Activated T-cell treated with anti-CD3 and anti-CD28 coated beads, Interleukin-2, amount 50 U/mL, for 4 hours (primary cell): ENCODE measurements around the gene MACROD2. TPM values are rescaled to one million over a fixed set of nuclear protein-coding genes. Genes with fewer than 3 reads are reported as not detected.
"Not testable (repeated sequence)": the region's sequence is repeated elsewhere in the genome, so short reads cannot be mapped to it uniquely, and the experiment has no call there.

Source experiments
- ATAC-seq, 2 donors: fragments of 200-7000 bp; cut with Tn5 transposase; one replicate each; pipeline ENCODE4 v1.10.0; 2021
- DNase-seq: peaks from one replicate; pipeline ENCODE4 v3.0.0-alpha.2; 2020
- H3K27me3 Mint-ChIP-seq: one replicate; pipeline ENCODE4 v1.8.0; 2021; ENCODE audit warnings: low read depth, mixed read lengths
- H3K36me3 Mint-ChIP-seq: one replicate; pipeline ENCODE4 v1.8.0; 2022; ENCODE audit warnings: mixed read lengths; ENCODE audit not compliant: insufficient read depth
- H3K4me1 Mint-ChIP-seq: one replicate; pipeline ENCODE4 v1.8.0; 2021; ENCODE audit warnings: low read depth, mixed read lengths
- H3K4me3 Mint-ChIP-seq: one replicate; pipeline ENCODE4 v1.8.0; 2021; ENCODE audit warnings: mild to moderate bottlenecking, moderate library complexity, mixed read lengths
- H3K9me3 Mint-ChIP-seq: one replicate; pipeline ENCODE4 v1.8.0; 2021; ENCODE audit warnings: mixed read lengths
- total RNA-seq, 3 donors: library from RNA; stranded (reverse); gene quantifications; one replicate each; pipeline ENCODE4 v1.2.1, GENCODE V29; 2021

Gene MACROD2
- total RNA-seq, 3 donors from 2014 or later, result 0.10 TPM; not detected in 2

DNA sequence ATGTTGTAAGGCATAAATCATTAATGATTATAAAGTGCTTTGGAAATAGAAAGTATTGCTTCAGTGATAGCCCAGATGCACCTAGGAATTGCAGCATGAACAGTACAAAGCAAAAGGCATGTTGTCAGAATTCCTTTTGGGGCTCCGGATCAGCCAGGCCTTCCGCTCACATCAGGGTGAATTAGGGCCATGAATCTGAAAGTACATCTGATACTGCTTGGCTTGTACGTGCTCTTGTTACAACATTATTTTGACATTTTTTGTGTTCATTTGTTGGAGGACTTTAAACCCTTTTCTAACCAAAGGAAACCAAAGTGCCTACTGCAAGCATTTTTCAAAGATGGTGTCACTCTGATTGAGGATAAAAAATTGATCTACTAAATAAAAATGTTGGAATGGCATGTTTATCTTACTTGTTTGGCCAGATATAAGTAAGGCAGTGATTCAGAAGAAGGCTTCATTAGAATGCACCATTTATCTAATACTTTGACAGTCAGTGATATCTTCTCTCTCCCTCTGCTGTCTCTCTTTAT is 1347.7 kb downstream of the MACROD2 start:
- no peak for ATAC-seq
- DNase-seq, result no peak
- H3K4me3 Mint-ChIP-seq, result no peak overlapping the region
- H3K9me3 Mint-ChIP-seq, result peaks cover 4% of the 10 kb centered on the region
- no peaks in the 10 kb centered on the region for H3K27me3 Mint-ChIP-seq
- no peaks in the 10 kb centered on the region for H3K4me1 Mint-ChIP-seq
- H3K36me3 Mint-ChIP-seq, result no peaks in the 10 kb centered on the region

GRCh38 chr20:15345287-15345686 is 1350.0 kb downstream of the MACROD2 start:
- Mint-ChIP-seq H3K4me3 (no peak overlapping the region), H3K27me3 (no peaks in the 10 kb centered on the region), H3K36me3 (no peaks in the 10 kb centered on the region), H3K4me1 (no peaks in the 10 kb centered on the region), H3K9me3 (peaks cover 3% of the 10 kb centered on the region)
- ATAC-seq, result no peak
- no peak for DNase-seq

DNA sequence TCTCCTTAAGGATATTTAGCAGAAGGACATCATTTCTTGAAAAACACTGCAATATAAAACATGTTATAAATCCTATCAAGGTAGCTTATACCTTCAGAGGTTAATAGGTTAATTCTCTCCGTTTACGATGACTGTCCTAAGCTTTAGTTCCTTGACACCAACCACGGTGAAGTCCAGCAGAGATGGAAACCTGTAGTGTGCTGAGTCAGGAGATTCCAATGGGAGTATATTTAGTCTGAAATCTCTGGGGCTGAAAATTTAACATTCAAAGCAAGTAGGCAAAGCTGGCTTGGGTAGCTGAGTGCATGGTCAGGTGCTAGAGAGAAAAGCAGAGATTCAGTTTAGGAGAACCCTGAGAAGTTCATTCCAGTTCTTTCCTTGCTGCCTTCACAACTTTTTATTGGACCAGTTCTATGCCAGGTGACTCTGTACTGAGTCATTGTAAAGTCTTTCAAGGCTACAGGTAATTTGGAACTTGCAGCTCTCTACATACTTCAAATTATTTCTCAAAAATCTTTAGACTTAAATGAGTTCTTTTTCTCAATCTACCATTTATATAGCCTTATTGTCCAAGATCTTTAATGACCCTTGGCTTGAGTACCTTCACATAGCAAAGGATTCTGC is 1351.5 kb downstream of the MACROD2 start:
- DNase-seq (no peak), ATAC-seq (no peak)
- Mint-ChIP-seq H3K4me3 (no peak overlapping the region), H3K27me3 (no peaks in the 10 kb centered on the region), H3K9me3 (peaks cover 3% of the 10 kb centered on the region), H3K36me3 (no peaks in the 10 kb centered on the region), H3K4me1 (no peaks in the 10 kb centered on the region)

DNA sequence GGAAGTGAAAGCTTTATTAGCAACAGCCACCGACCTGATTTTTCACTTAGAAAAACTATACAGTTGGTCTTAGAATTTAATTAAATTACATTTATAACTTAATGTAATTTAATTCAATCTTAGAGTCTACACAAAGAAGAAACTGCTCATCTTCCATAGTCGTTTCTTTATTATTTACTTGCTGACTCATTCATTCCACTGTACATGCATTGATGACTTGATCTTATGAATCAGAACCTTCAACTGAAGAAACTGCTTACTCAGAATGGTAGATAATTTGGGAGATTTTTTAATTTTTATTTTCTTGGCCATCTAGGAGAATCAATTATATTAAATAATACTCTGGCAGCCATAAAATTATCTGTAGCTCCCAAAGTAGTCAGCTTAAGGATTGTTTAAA is 1363.7 kb downstream of the MACROD2 start:
- Mint-ChIP-seq H3K4me3 (no peak overlapping the region), H3K9me3 (no peaks in the 10 kb centered on the region), H3K36me3 (no peaks in the 10 kb centered on the region), H3K27me3 (no peaks in the 10 kb centered on the region), H3K4me1 (no peaks in the 10 kb centered on the region)
- DNase-seq (no peak), ATAC-seq (no peak)

DNA sequence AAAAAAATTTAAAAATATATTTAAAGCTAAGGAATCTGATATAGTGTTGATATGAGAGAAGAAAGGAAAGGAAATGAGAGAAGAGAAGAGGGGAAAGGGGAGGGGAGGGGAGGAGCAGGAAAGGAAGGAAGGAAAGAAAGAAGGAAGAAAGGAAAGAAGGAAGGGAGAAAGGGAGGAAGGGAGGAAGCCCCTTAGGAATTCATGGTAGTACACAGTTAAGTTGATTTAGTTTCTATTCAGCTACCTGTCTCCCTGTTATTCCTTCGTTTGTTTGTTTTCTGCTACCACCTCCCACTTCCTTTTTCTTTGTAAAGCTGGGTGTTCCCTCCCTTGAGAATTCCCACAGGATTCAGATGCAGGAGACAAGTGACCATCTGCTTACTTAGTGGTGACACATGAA is 1367.5 kb downstream of the MACROD2 start:
- H3K27me3 Mint-ChIP-seq, result no peaks in the 10 kb centered on the region
- no peaks in the 10 kb centered on the region for H3K36me3 Mint-ChIP-seq
- ATAC-seq (no peak), DNase-seq (no peak)
- H3K9me3 Mint-ChIP-seq, result peaks cover 4% of the 10 kb centered on the region
- no peaks in the 10 kb centered on the region for H3K4me1 Mint-ChIP-seq
- no peak overlapping the region for H3K4me3 Mint-ChIP-seq

DNA sequence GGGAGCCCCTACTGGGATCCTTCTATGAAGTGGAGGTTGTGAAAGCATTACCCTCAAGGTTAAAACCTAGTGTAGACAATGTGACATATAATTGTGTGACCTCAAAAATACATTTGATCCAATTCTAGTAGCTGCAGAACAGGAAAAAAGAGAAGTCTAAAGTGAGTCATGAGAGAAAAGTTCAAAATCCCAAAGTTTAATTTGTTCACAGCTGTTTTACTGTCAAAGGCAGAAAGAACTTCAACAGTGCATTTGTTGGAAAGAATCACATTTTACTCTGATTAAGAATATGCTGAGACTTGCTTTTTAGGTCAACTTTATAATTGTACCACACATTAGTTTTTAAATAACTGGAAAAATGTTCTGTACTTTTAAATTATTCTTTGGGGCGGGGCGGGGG is 1369.5 kb downstream of the MACROD2 start:
- Mint-ChIP-seq H3K36me3 (no peaks in the 10 kb centered on the region), H3K9me3 (peaks cover 8% of the 10 kb centered on the region)
- ATAC-seq, result no peak

DNA sequence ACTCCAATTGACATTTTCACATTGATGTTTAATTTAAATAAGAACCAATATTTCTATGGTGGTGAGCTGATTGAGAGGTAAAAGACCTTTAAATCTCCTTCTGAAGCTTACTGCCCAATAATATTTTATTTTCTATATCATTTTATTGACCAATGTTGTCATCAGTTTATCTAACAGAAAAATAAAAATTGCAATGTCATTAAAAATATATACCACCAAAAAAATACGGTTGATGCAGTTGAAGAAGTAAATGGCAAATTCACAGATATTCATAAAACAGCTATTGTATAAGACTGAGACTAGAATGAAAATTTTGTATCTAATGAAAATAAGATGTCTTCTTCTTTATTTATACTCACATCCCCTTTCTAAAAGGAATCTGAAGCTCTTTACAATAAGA is 1375.1 kb downstream of the MACROD2 start:
- no peak overlapping the region for H3K4me3 Mint-ChIP-seq

More for the DNA sequence above, 1369.5 kb downstream of the MACROD2 start:
- Mint-ChIP-seq H3K4me1 (no peaks in the 10 kb centered on the region), H3K27me3 (no peaks in the 10 kb centered on the region), H3K4me3 (no peak overlapping the region)
- DNase-seq, result no peak

GRCh38 chr20:15374682-15375081 is 1379.4 kb downstream of the MACROD2 start:
- H3K9me3 Mint-ChIP-seq, result peaks cover 13% of the 10 kb centered on the region
- no peak for ATAC-seq
- no peaks in the 10 kb centered on the region for H3K4me1 Mint-ChIP-seq
- no peak overlapping the region for H3K4me3 Mint-ChIP-seq
- no peaks in the 10 kb centered on the region for H3K36me3 Mint-ChIP-seq
- DNase-seq, result no peak
- H3K27me3 Mint-ChIP-seq, result no peaks in the 10 kb centered on the region

More for the DNA sequence above, 1375.1 kb downstream of the MACROD2 start:
- no peaks in the 10 kb centered on the region for H3K27me3 Mint-ChIP-seq
- no peaks in the 10 kb centered on the region for H3K4me1 Mint-ChIP-seq
- no peaks in the 10 kb centered on the region for H3K36me3 Mint-ChIP-seq
- ATAC-seq (no peak), DNase-seq (no peak)
- H3K9me3 Mint-ChIP-seq, result peaks cover 12% of the 10 kb centered on the region

- ATAC-seq (no peak), DNase-seq (no peak)
- Mint-ChIP-seq H3K4me3 (no peak overlapping the region), H3K36me3 (no peaks in the 10 kb centered on the region), H3K4me1 (no peaks in the 10 kb centered on the region), H3K27me3 (no peaks in the 10 kb centered on the region), H3K9me3 (peaks cover 16% of the 10 kb centered on the region)
These were observed 1380.5 kb downstream of the MACROD2 start for GRCh38 chr20:15375836-15376235.

DNA sequence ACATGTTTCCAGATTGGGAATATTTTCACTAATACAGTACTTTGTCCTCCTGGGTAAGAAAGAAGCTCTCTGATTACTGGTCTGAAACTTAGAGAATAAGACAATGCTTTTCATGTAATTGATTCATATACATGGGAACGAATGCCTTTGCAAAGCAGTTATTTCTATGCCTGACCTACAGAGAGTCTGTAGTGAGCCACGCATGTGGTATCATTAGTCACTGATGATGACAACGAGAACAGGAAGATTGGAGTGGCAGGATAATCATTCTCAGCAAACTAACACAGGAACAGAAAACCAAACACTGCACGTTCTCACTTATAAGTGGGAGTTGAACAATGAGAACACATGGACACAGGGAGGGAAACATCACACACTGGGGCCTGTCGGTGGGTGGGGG is 1382.3 kb downstream of the MACROD2 start:
- not testable (repeated sequence) for DNase-seq, H3K27me3 Mint-ChIP-seq, H3K36me3 Mint-ChIP-seq, H3K4me1 Mint-ChIP-seq, H3K4me3 Mint-ChIP-seq, ATAC-seq
- H3K9me3 Mint-ChIP-seq, result peaks cover 18% of the 10 kb centered on the region

DNA sequence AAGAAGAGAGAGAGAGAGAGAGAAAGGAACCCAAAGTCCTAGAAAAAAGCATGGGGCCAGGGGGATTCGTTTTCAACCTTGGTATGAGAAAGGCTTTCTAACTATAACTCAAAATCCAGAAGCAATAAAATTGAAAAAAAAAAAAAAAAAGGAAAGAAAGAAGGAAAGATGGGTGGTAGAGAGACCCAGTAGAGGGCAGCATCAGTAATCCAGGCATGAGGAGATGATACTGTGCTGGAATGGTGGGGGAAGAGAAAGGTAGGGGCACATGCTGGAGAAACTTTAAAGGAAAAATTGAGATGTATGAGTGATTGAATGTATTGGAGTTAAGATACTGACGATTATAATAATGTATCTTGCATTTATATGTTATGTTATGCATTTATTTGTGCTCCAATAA is 1382.8 kb downstream of the MACROD2 start:
- no peaks in the 10 kb centered on the region for H3K36me3 Mint-ChIP-seq

DNA sequence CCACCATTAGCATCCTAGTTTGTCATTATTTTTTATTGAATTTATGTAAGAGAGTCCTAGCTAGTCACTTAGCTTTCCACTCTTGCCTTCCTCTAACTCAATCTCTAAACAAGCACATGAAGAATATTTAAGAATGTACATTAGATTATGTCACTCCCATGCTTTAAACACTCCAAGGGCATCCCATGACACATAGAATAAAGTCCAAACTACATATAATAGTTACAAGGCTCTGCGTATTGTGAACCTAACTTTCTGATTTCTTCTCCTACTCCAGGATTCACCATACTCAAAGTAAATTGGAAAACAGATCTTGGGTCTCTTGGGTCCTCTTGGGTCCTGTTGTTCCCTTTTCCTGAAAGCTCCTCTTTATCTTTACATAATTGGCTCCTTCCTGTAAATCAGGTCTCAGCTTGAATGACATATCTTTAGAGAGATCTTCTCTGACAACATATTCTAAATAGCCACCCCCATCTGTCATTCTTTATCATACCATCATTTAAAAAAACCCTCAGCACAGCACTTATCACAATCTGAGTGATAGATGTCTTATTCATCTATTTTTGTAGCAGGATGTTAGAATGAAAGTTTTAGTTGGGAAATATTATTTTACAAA is 1384.5 kb downstream of the MACROD2 start:
- Mint-ChIP-seq H3K36me3 (no peaks in the 10 kb centered on the region), H3K4me3 (no peak overlapping the region), H3K9me3 (peaks cover 15% of the 10 kb centered on the region), H3K4me1 (no peaks in the 10 kb centered on the region), H3K27me3 (no peaks in the 10 kb centered on the region)
- no peak for ATAC-seq
- DNase-seq, result no peak

More for the DNA sequence above, 1382.8 kb downstream of the MACROD2 start:
- no peak for DNase-seq
- Mint-ChIP-seq H3K4me3 (no peak overlapping the region), H3K27me3 (no peaks in the 10 kb centered on the region), H3K4me1 (no peaks in the 10 kb centered on the region), H3K9me3 (peaks cover 20% of the 10 kb centered on the region)
- ATAC-seq, result no peak

DNA sequence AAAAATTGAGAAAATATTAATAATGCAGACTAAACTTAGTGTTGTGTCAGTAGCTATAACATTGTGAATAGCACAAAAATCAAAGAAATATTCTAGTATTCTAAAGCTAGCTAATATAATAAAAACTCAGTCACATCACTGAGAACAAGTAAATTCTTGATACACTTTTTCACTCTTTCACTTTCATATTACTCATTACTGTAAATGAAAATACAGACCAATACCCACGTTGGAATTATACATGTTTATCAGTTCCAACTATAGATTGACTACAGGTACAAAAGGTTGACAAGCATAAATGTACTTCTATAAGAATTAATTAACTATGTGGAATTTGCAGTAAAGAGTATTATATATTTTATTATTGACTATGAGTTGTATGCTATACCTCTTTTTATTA is 1385.5 kb downstream of the MACROD2 start:
- no peaks in the 10 kb centered on the region for H3K36me3 Mint-ChIP-seq
- peaks cover 16% of the 10 kb centered on the region for H3K9me3 Mint-ChIP-seq
- H3K27me3 Mint-ChIP-seq, result no peaks in the 10 kb centered on the region
- ATAC-seq (no peak), DNase-seq (no peak)
- H3K4me1 Mint-ChIP-seq, result no peaks in the 10 kb centered on the region
- H3K4me3 Mint-ChIP-seq, result no peak overlapping the region

GRCh38 chr20:15387228-15387627 is 1391.9 kb downstream of the MACROD2 start:
- Mint-ChIP-seq H3K9me3 (peaks cover 19% of the 10 kb centered on the region), H3K27me3 (no peaks in the 10 kb centered on the region)
- no peak for ATAC-seq

GRCh38 chr20:15395457-15395856 is 1400.1 kb downstream of the MACROD2 start:
- ATAC-seq (no peak), DNase-seq (no peak)
- Mint-ChIP-seq H3K4me3 (no peak overlapping the region), H3K9me3 (peaks cover 4% of the 10 kb centered on the region), H3K36me3 (no peaks in the 10 kb centered on the region), H3K4me1 (no peaks in the 10 kb centered on the region), H3K27me3 (no peaks in the 10 kb centered on the region)

More at GRCh38 chr20:15387228-15387627, 1391.9 kb downstream of the MACROD2 start:
- Mint-ChIP-seq H3K4me3 (no peak overlapping the region), H3K36me3 (no peaks in the 10 kb centered on the region), H3K4me1 (no peaks in the 10 kb centered on the region)
- no peak for DNase-seq
